ENCODE results near the gene IL17RA. TPM values are rescaled to one million over a fixed set of nuclear protein-coding genes. Genes with fewer than 3 reads are reported as not detected.

Gene IL17RA
- total and polyA plus RNA-seq, 2 donors from 2014 or later: 4.2 to 26.8 TPM

- H3K4me1 ChIP-seq (ENCODE audit: control insufficient read depth in 2 of 3, insufficient read depth in 2 of 3, low read depth in 1 of 3, low read length in 3 of 3): no peaks in the 10 kb centered on the region
- intact Hi-C loops (cut with DNase I): no loop called here
- DNase-seq (peak in 3 of 5 donors; percentile 44 to 65 (median 62)), FAIRE-seq (no peak)
- no peak overlapping the region for H3K27ac ChIP-seq (ENCODE audit: low read depth in 2 of 2, low read length in 2 of 2)
- peaks cover 0 to 4% (median 0%) of the 10 kb centered on the region in 3 donors for H3K36me3 ChIP-seq (ENCODE audit: control insufficient read depth in 2 of 3, insufficient read depth in 3 of 3, low read length in 3 of 3)
- H3K27me3 ChIP-seq (ENCODE audit: control insufficient read depth, insufficient read depth, low read length): no peaks in the 10 kb centered on the region
- H3K9me3 ChIP-seq (ENCODE audit: control insufficient read depth in 2 of 3, insufficient read depth in 1 of 3, low read length in 3 of 3): no peaks in the 10 kb centered on the region
- H3K9ac ChIP-seq (ENCODE audit: low read length in 3 of 3): no peak overlapping the region
- no peak overlapping the region for H3K4me3 ChIP-seq (ENCODE audit: low read length in 3 of 3)
- no peak for TF ChIP-seq CTCF (IDR thresholded peaks at IDR 0.05; ENCODE audit: borderline replicate concordance, extremely low read depth, insufficient read depth)
Observed at GRCh38 chr22:17112491-17113042, 27.8 kb downstream of the IL17RA start.

GRCh38 chr22:17113600-17113999, 28.8 kb downstream of the IL17RA start:
- Histone ChIP-seq H3K4me1 (ENCODE audit: control insufficient read depth in 2 of 3, insufficient read depth in 2 of 3, low read depth in 1 of 3, low read length in 3 of 3) (no peaks in the 10 kb centered on the region), H3K4me3 (ENCODE audit: low read length in 3 of 3) (no peak overlapping the region), H3K27ac (ENCODE audit: low read depth in 2 of 2, low read length in 2 of 2) (no peak overlapping the region), H3K9me3 (ENCODE audit: control insufficient read depth in 2 of 3, insufficient read depth in 1 of 3, low read length in 3 of 3) (no peaks in the 10 kb centered on the region), H3K36me3 (ENCODE audit: control insufficient read depth in 2 of 3, insufficient read depth in 3 of 3, low read length in 3 of 3) (peaks cover 0 to 4% (median 0%) of the 10 kb centered on the region in 3 donors), H3K9ac (ENCODE audit: low read length in 3 of 3) (no peak overlapping the region), H3K27me3 (ENCODE audit: control insufficient read depth, insufficient read depth, low read length) (no peaks in the 10 kb centered on the region)
- intact Hi-C loops (cut with DNase I): no loop called here
- DNase-seq: no peak
- no peak for TF ChIP-seq CTCF (IDR thresholded peaks at IDR 0.05; ENCODE audit: borderline replicate concordance, extremely low read depth, insufficient read depth)
- FAIRE-seq: no peak

GRCh38 chr22:17114173-17114897, 29.5 kb downstream of the IL17RA start:
- Histone ChIP-seq H3K4me1 (ENCODE audit: control insufficient read depth in 2 of 3, insufficient read depth in 2 of 3, low read depth in 1 of 3, low read length in 3 of 3) (no peaks in the 10 kb centered on the region), H3K36me3 (ENCODE audit: control insufficient read depth in 2 of 3, insufficient read depth in 3 of 3, low read length in 3 of 3) (peaks cover 0 to 4% (median 0%) of the 10 kb centered on the region in 3 donors), H3K4me3 (ENCODE audit: low read length in 3 of 3) (no peak overlapping the region), H3K27me3 (ENCODE audit: control insufficient read depth, insufficient read depth, low read length) (no peaks in the 10 kb centered on the region), H3K9me3 (ENCODE audit: control insufficient read depth in 2 of 3, insufficient read depth in 1 of 3, low read length in 3 of 3) (no peaks in the 10 kb centered on the region), H3K27ac (ENCODE audit: low read depth in 2 of 2, low read length in 2 of 2) (no peak overlapping the region), H3K9ac (ENCODE audit: low read length in 3 of 3) (no peak overlapping the region)
- FAIRE-seq (no peak), DNase-seq (no peak)
- TF ChIP-seq CTCF (IDR thresholded peaks at IDR 0.05; ENCODE audit: borderline replicate concordance, extremely low read depth, insufficient read depth): no peak
- intact Hi-C loops (cut with DNase I): no loop called here

All from kidney (tissue), 14 donors.